H1 (cell line): ENCODE results near the gene DMXL1. TPM values are rescaled to one million over a fixed set of nuclear protein-coding genes. Genes with fewer than 3 reads are reported as not detected.

Experiments used
- CTCF ChIA-PET: fragments of 300-600 bp; sonication (Branson Sonifier 250); formaldehyde crosslinking; loops from one replicate; lab custom pipeline; 2021; ENCODE audit not compliant: partially characterized antibody; lab: Charles Lee
- POLR2A ChIA-PET: fragments of 300-600 bp; sonication (Branson Sonifier 250); formaldehyde crosslinking; loops from one replicate; lab custom pipeline; 2021; ENCODE audit warnings: inconsistent platforms; ENCODE audit not compliant: partially characterized antibody; lab: Charles Lee
- DNase-seq, 2 experiments: peaks; one replicate each; pipeline versions ENCODE4 v3.0.0 to v3.0.0-alpha.2; 2010 to 2022; ENCODE audit warnings: low spot score in 2 of 2, low read depth in 1 of 2, mixed read lengths in 1 of 2
- FAIRE-seq: peaks from 2 replicates; lab custom pipeline; 2011; peaks lifted over from hg19 to GRCh38; lab: Jason Lieb, UNC
- H2AFZ ChIP-seq: 2 replicates; pipeline ENCODE4 v1.8.1; 2012; ENCODE audit warnings: low read length, inconsistent platforms
- H2AK5ac ChIP-seq: 2 replicates; pipeline ENCODE4 v1.6.1; 2013; ENCODE audit warnings: low read depth, low read length
- H2BK120ac ChIP-seq: replicated peaks from 2 replicates; pipeline ENCODE3; 2013; ENCODE audit warnings: low read depth, low read length, inconsistent platforms
- H2BK12ac ChIP-seq: 2 replicates; pipeline ENCODE4 v1.6.1; 2013; ENCODE audit warnings: low read depth, low read length
- H2BK15ac ChIP-seq: 2 replicates; pipeline ENCODE4 v1.6.1; 2013; ENCODE audit warnings: low read length
- H2BK20ac ChIP-seq: 2 replicates; pipeline ENCODE4 v1.6.1; 2013; ENCODE audit warnings: low read length
- H2BK5ac ChIP-seq: 2 replicates; pipeline ENCODE4 v1.6.1; 2013; ENCODE audit warnings: low read depth, low read length
- H3K14ac ChIP-seq: 2 replicates; pipeline ENCODE4 v1.6.1; 2013; ENCODE audit warnings: inconsistent platforms; ENCODE audit not compliant: insufficient read length
- H3K18ac ChIP-seq: 2 replicates; pipeline ENCODE4 v1.6.1; 2013; ENCODE audit warnings: low read length; ENCODE audit errors: extremely low read depth
- H3K23ac ChIP-seq: 2 replicates; pipeline ENCODE4 v1.6.1; 2013; ENCODE audit warnings: inconsistent platforms; ENCODE audit not compliant: insufficient read length
- H3K23me2 ChIP-seq: 2 replicates; pipeline ENCODE4 v1.6.1; 2013; ENCODE audit warnings: low read depth, low read length
- H3K27ac ChIP-seq: 2 replicates; pipeline ENCODE4 v1.6.1; 2011; ENCODE audit warnings: low read depth, low read length, inconsistent platforms
- H3K27me3 ChIP-seq, 4 experiments: replicated peaks in 1 of 4; 1 replicate in 1 of 4; 2 replicates in 3 of 4; pipeline versions ENCODE4 v1.6.1 to v1.8.1; 2011 to 2013; ENCODE audit warnings: low read length in 3 of 4, mild to moderate bottlenecking in 3 of 4, inconsistent platforms in 2 of 4, mixed read lengths in 2 of 4, moderate library complexity in 1 of 4; ENCODE audit not compliant: control insufficient read depth in 3 of 4, insufficient read depth in 3 of 4; ENCODE audit errors: extremely low read depth in 1 of 4
- H3K36me3 ChIP-seq, 4 experiments: 2 replicates each; pipeline versions ENCODE4 v1.6.1 to v1.8.1; 2011 to 2013; ENCODE audit warnings: mild to moderate bottlenecking in 4 of 4, low read length in 3 of 4, moderate library complexity in 2 of 4, control low read depth in 1 of 4, inconsistent platforms in 1 of 4; ENCODE audit not compliant: insufficient read depth in 4 of 4, control insufficient read depth in 2 of 4
- H3K4ac ChIP-seq: replicated peaks from 2 replicates; pipeline ENCODE3; 2013; ENCODE audit warnings: low read length, low read depth, mixed read lengths, inconsistent platforms; ENCODE audit not compliant: insufficient read length
- H3K4me1 ChIP-seq, 4 experiments: replicated peaks in 1 of 4; 1 replicate in 1 of 4; 2 replicates in 3 of 4; pipeline versions ENCODE4 v1.6.1 to v1.8.1; 2011 to 2013; ENCODE audit warnings: low read length in 3 of 4, inconsistent platforms in 2 of 4, mixed read lengths in 1 of 4; ENCODE audit not compliant: insufficient read depth in 4 of 4, control insufficient read depth in 3 of 4
- H3K4me2 ChIP-seq, 2 experiments: 2 replicates each; pipeline versions ENCODE4 v1.6.1 to v1.8.1; 2011 to 2013; ENCODE audit warnings: low read depth in 2 of 2, low read length in 2 of 2, control low read depth in 1 of 2, inconsistent platforms in 1 of 2, mild to moderate bottlenecking in 1 of 2; ENCODE audit not compliant: insufficient read depth in 1 of 2
- H3K4me3 ChIP-seq, 4 experiments: fragments of 200-600, 300-600 bp in 1 of 4; sonication (generic), shearing (Covaris generic), sonication (Bioruptor Twin) in 1 of 4; 2 replicates each; pipeline versions ENCODE4 v1.5.1 to v1.8.1; 2011 to 2016; ENCODE audit warnings: low read length in 4 of 4, low read depth in 3 of 4, control low read depth in 2 of 4, inconsistent platforms in 2 of 4, mild to moderate bottlenecking in 2 of 4, mixed read lengths in 1 of 4, moderate library complexity in 1 of 4; ENCODE audit not compliant: insufficient read depth in 2 of 4; ENCODE audit errors: extremely low read depth in 1 of 4
- H3K56ac ChIP-seq: replicated peaks from 2 replicates; pipeline ENCODE3; 2013; ENCODE audit warnings: low read depth, mild to moderate bottlenecking, mixed read lengths, low read length, inconsistent platforms; ENCODE audit not compliant: insufficient read length
- H3K79me1 ChIP-seq: 2 replicates; pipeline ENCODE4 v1.6.1; 2013; ENCODE audit warnings: low read depth, low read length, control low read depth
- H3K79me2 ChIP-seq, 2 experiments: 2 replicates each; pipeline versions ENCODE4 v1.6.1 to v1.8.1; 2012 to 2013; ENCODE audit warnings: low read length in 2 of 2, mild to moderate bottlenecking in 2 of 2, inconsistent platforms in 1 of 2; ENCODE audit not compliant: insufficient read depth in 2 of 2, control insufficient read depth in 1 of 2
- H3K9ac ChIP-seq, 4 experiments: replicated peaks in 1 of 4; 1 replicate in 1 of 4; 2 replicates in 3 of 4; pipeline versions ENCODE4 v1.6.1 to v1.8.1; 2011 to 2013; ENCODE audit warnings: low read depth in 3 of 4, low read length in 3 of 4, control low read depth in 2 of 4, mild to moderate bottlenecking in 2 of 4, moderate library complexity in 2 of 4, inconsistent platforms in 1 of 4; ENCODE audit errors: extremely low read depth in 1 of 4
- H3K9me3 ChIP-seq, 2 experiments: 2 replicates each; pipeline versions ENCODE4 v1.6.1 to v1.8.1; 2012 to 2013; ENCODE audit warnings: mild to moderate bottlenecking in 2 of 2, moderate library complexity in 2 of 2, control low read depth in 1 of 2, inconsistent platforms in 1 of 2, low read depth in 1 of 2, low read length in 1 of 2, mixed read lengths in 1 of 2; ENCODE audit not compliant: insufficient read depth in 2 of 2
- H4K20me1 ChIP-seq, 2 experiments: replicated peaks in 1 of 2; 2 replicates each; pipeline versions ENCODE3 to v1.8.1; 2011 to 2013; ENCODE audit warnings: inconsistent platforms in 2 of 2, low read length in 2 of 2, mild to moderate bottlenecking in 1 of 2; ENCODE audit not compliant: insufficient read depth in 2 of 2, control insufficient read depth in 1 of 2
- H4K5ac ChIP-seq: 2 replicates; pipeline ENCODE4 v1.6.1; 2013; ENCODE audit warnings: low read length, low read depth, mixed read lengths, inconsistent platforms; ENCODE audit not compliant: insufficient read length
- H4K8ac ChIP-seq: 2 replicates; pipeline ENCODE4 v1.8.0; 2013; ENCODE audit warnings: mild to moderate bottlenecking, moderate library complexity, low read length, inconsistent platforms; ENCODE audit not compliant: insufficient read depth; ENCODE audit errors: extremely low read depth
- H4K91ac ChIP-seq: replicated peaks from 2 replicates; pipeline ENCODE3; 2013; ENCODE audit warnings: low read length, mixed read lengths, inconsistent platforms; ENCODE audit not compliant: insufficient read length
- CBX8 ChIP-seq: fragments of 300-800, 300-1000 bp; sonication (generic); IDR thresholded peaks from 2 replicates; pipeline ENCODE4 v1.7.1; 2016; ENCODE audit warnings: low read depth, low read length, borderline replicate concordance
- CHD1 ChIP-seq: IDR thresholded peaks from 2 replicates; pipeline ENCODE4 v1.6.1; 2012; ENCODE audit warnings: low read depth, low read length, improper control_type of control experiment
- FOSL1 ChIP-seq: IDR thresholded peaks from 2 replicates; pipeline ENCODE4 v1.6.1; 2011; ENCODE audit warnings: mild to moderate bottlenecking, low read depth, low read length, moderate library complexity; ENCODE audit not compliant: insufficient read depth
- PHF8 ChIP-seq: fragments of 200-600 bp; sonication (generic); conservative IDR thresholded peaks from 2 replicates; pipeline ENCODE4 v1.7.1; 2012; ENCODE audit warnings: low read depth, mild to moderate bottlenecking, inconsistent platforms, low read length, moderate library complexity
- SP2 ChIP-seq: IDR thresholded peaks from 2 replicates; pipeline ENCODE4 v1.6.1; 2012; ENCODE audit warnings: mild to moderate bottlenecking, low read length, inconsistent platforms
- WGBS, 2 experiments: shearing (Covaris generic) in 1 of 2; methylation state at CpG; one replicate each; pipeline versions ENCODE4 v1.1.6 to v1.1.7; 2013 to 2015; ENCODE audit warnings: low lambda C conversion rate in 2 of 2, mixed read lengths in 2 of 2, inconsistent platforms in 1 of 2, low coverage in 1 of 2, missing lambda C conversion rate in 1 of 2; ENCODE audit not compliant: insufficient replicate concordance in 2 of 2, insufficient coverage in 1 of 2, insufficient read length in 1 of 2; ENCODE audit errors: extremely low coverage in 1 of 2, missing lambda C conversion rate in 1 of 2; 5-methylcytosine and 5-hydroxymethylcytosine counted together
- polyA plus RNA-seq, 7 experiments: library from polyadenylated mRNA; depleted of rRNA in 3 of 7; stranded (reverse) in 5 of 7; unstranded in 2 of 7; fragments of >200 nt in 5 of 7; fragments of 200-250 nt in 2 of 7; gene quantifications; 1 replicate in 5 of 7; 2 replicates in 1 of 7; 4 replicates in 1 of 7; pipeline versions ENCODE4 v1.2.1 to v1.2.3, GENCODE V29; 2011 to 2013; ENCODE audit warnings: missing spikeins in 2 of 7, mixed read lengths in 2 of 7
- total RNA-seq: library from RNA; stranded (reverse); fragmentation: NEBNext Ultra II Directional; extraction: Animal tissue kit (Norgen Biotek cat#: 25700); gene quantifications from 2 replicates; pipeline ENCODE4 v1.2.1, GENCODE V29; 2021

DMXL1 gene
- total and polyA plus RNA-seq, 2 of the 8 experiments (the other 6 are each of a cell fraction or from before 2014, with no cell fraction given): 10.1 to 43.9 TPM

DNA sequence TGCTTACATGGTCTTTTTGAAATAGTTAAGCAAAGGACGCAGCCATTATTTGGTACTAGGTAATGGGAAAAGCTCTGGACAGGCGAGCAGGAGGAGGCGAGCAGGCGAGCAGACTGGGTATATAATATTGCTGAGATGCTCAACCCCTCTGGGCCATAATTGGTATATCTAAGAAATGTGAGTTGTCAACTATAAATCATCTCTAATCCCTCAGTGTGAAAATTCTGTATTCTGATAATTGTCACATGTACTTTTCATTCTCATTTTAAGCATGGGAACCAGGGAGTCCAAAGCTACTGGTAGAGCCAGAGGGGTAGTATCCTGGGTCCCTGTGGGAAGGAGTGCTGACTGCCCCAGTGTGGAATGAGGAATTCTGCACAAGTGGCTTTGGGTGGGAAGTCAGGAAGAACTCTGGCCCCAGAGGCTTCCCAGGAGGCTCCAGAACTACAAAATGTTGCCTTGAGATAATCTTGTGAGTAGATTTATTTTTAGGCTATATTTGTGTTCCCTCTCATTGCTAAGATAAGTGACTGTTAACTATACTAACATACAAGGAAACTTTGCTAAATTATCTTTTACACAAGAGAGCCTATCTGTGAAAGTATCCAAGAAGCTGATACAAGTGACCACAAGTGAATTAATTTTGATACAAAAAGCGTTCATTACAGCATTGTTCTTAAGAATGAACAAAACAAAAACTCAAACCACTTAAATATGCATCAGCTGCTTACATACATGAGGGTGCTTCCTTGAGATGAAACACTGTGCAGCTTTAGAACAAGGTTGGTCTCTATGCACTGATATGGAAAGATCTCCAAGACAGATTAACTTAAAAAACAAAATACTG, 214.4 kb downstream of the DMXL1 start:
- TF ChIP-seq FOSL1 (no peak), PHF8 (no peak), CHD1 (no peak), SP2 (no peak), CBX8 (no peak)
- TF ChIP-seq, all 59 proteins: peak for 0
- no peaks in the 10 kb centered on the region for H3K36me3 ChIP-seq
- CTCF ChIA-PET: interaction anchor here (0.7 kb wide), 1 partner anchor 676 kb away, joined by 3 read pairs; no protein-coding TSS in a partner anchor
- no peaks in the 10 kb centered on the region for H3K9me3 ChIP-seq
- no peak overlapping the region for H4K5ac ChIP-seq
- no peaks in the 10 kb centered on the region for H3K79me1 ChIP-seq
- no peaks in the 10 kb centered on the region for H4K20me1 ChIP-seq
- no peak overlapping the region for H3K4ac ChIP-seq
- no peak overlapping the region for H2BK12ac ChIP-seq
- no peak overlapping the region for H4K8ac ChIP-seq
- H2BK5ac ChIP-seq: no peak overlapping the region
- H2BK15ac ChIP-seq: no peak overlapping the region
- POLR2A ChIA-PET: no interaction called here
- H3K27ac ChIP-seq: no peak overlapping the region
- H2BK20ac ChIP-seq: no peak overlapping the region
- no peak overlapping the region for H3K23ac ChIP-seq
- H3K14ac ChIP-seq: no peak overlapping the region
- H3K9ac ChIP-seq: no peak overlapping the region
- no peak overlapping the region for H3K4me2 ChIP-seq
- FAIRE-seq: no peak
- no peaks in the 10 kb centered on the region; the same call in none of the 2 replicates for H3K23me2 ChIP-seq
- no peak overlapping the region for H2BK120ac ChIP-seq
- peaks cover 0 to 4% of the 10 kb centered on the region in 2 experiments; a peak in 1 of 4 replicates for H3K79me2 ChIP-seq
- no peak overlapping the region for H2AFZ ChIP-seq
- no peaks in the 10 kb centered on the region for H3K27me3 ChIP-seq
- H3K18ac ChIP-seq: no peak overlapping the region
- no peak overlapping the region for H3K56ac ChIP-seq
- peaks cover 0 to 6% (median 1%) of the 10 kb centered on the region in 4 experiments; a peak in 3 of 7 replicates for H3K4me1 ChIP-seq
- H3K4me3 ChIP-seq: no peak overlapping the region
- WGBS, 2 experiments: 94% methylated on average over 5 of the region's 5 CpGs; no CpG with 5 or more reads in 1 of the 2 experiments
- H4K91ac ChIP-seq: no peak overlapping the region
- no peak overlapping the region for H2AK5ac ChIP-seq
- DNase-seq: no peak
